Erythroblast (primary cell): ENCODE measurements around the gene PET100.

Experiments used
- GATA1 ChIP-seq: IDR thresholded peaks from 2 replicates; pipeline ENCODE4 v1.6.1; 2011; ENCODE audit warnings: low read depth, mild to moderate bottlenecking, control low read depth, low read length, moderate library complexity
- POLR2A ChIP-seq: IDR thresholded peaks from 2 replicates; pipeline ENCODE4 v1.6.1; 2011; ENCODE audit warnings: mild to moderate bottlenecking, low read length

DNA sequence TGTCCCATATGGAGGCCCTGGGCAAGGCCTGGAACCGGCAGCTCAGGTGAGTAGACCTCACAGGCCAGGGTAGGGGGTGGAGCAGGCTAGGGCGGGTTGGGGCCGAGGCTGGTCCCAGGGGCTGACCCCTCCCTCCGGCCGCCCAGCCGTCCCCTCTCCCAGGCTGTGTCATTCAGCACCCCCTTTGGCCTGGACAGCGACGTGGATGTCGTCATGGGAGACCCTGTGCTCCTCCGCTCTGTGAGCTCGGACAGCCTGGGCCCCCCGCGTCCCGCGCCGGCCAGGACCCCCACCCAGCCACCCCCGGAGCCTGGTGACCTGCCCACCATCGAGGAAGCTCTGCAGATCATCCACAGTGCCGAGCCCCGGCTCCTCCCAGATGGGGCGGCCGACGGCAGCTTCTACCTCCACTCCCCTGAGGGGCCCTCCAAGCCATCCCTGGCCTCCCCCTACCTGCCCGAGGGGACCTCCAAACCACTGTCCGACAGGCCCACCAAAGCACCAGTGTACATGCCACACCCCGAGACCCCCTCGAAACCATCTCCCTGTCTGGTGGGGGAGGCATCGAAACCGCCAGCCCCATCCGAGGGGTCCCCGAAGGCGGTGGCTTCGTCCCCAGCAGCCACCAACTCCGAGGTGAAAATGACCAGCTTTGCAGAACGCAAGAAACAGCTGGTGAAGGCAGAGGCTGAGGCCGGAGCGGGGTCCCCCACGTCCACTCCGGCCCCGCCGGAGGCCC, 17.9 kb upstream of the PET100 start:
- TF ChIP-seq POLR2A (no peak), GATA1 (no peak)
